HEK293 (cell line): ENCODE results near the gene FKBP8.

Experiments used
- CTCF ChIA-PET: fragments of 350-600 bp; formaldehyde crosslinking; extraction: SDS; loops from one replicate; lab custom pipeline; 2021; ENCODE audit warnings: antibody characterized with exemption; lab: Yijun Ruan, JAX
- POLR2A ChIA-PET: fragments of 300-600 bp; formaldehyde crosslinking; extraction: SDS; loops from one replicate; lab custom pipeline; 2020; ENCODE audit warnings: antibody characterized with exemption, inconsistent platforms; lab: Yijun Ruan, JAX
- H3K27ac ChIP-seq: fragments of 200-500 bp; sonication (Bioruptor generic); 2 replicates; pipeline ENCODE4 v1.5.1; 2014; ENCODE audit warnings: low read depth, low read length, control low read depth, inconsistent platforms; ENCODE audit errors: extremely low read depth
- H3K36me3 ChIP-seq, 2 experiments: fragments of 200-500 bp in 1 of 2; sonication (Bioruptor generic) in 1 of 2; 1 replicate in 1 of 2; 2 replicates in 1 of 2; pipeline ENCODE4 v1.5.1; 2014 to 2017; ENCODE audit warnings: inconsistent platforms in 2 of 2, low read length in 2 of 2; ENCODE audit not compliant: control insufficient read depth in 2 of 2, insufficient read depth in 1 of 2
- H3K4me1 ChIP-seq: fragments of 200-500 bp; sonication (Bioruptor generic); 2 replicates; pipeline ENCODE4 v1.5.1; 2014; ENCODE audit warnings: mild to moderate bottlenecking, low read length, inconsistent platforms; ENCODE audit not compliant: control insufficient read depth, insufficient read depth
- H3K4me3 ChIP-seq: 2 replicates; pipeline ENCODE4 v1.5.1; 2011; ENCODE audit warnings: low read depth, mild to moderate bottlenecking, control low read depth, low read length, moderate library complexity
- H3K9me3 ChIP-seq: fragments of 200-500 bp; sonication (Bioruptor generic); 2 replicates; pipeline ENCODE4 v1.5.1; 2014; ENCODE audit warnings: low read depth, low read length, inconsistent platforms; ENCODE audit not compliant: control insufficient read depth, insufficient read depth
- BCL11B ChIP-seq: fragments of 450-650 bp; formaldehyde crosslinking; IDR thresholded peaks from 2 replicates; pipeline ENCODE4 v1.5.1; 2016; ENCODE audit warnings: low read depth, missing biosample characterization, missing genetic modification characterization
- HIC1 ChIP-seq: fragments of 450-650 bp; formaldehyde crosslinking; IDR thresholded peaks from 2 replicates; pipeline ENCODE4 v1.5.1; 2016; ENCODE audit warnings: missing biosample characterization, missing genetic modification characterization
- KLF17 ChIP-seq: fragments of 450-650 bp; formaldehyde crosslinking; IDR thresholded peaks from 2 replicates; pipeline ENCODE4 v1.5.1; 2016; ENCODE audit warnings: missing biosample characterization, missing genetic modification characterization
- KLF9 ChIP-seq: fragments of 450-650 bp; formaldehyde crosslinking; IDR thresholded peaks from 2 replicates; pipeline ENCODE4 v1.5.1; 2016; ENCODE audit warnings: missing biosample characterization, missing genetic modification characterization, low read depth
- MEIS1 ChIP-seq: sonication (generic); formaldehyde crosslinking; IDR thresholded peaks from 2 replicates; pipeline ENCODE4 v1.8.1; 2022; ENCODE audit warnings: missing genetic modification reagents, mild to moderate bottlenecking, borderline replicate concordance
- PRDM10 ChIP-seq: fragments of 450-650 bp; formaldehyde crosslinking; IDR thresholded peaks from 2 replicates; pipeline ENCODE4 v1.5.1; 2016; ENCODE audit warnings: missing biosample characterization, missing genetic modification characterization
- ZBTB44 ChIP-seq: fragments of 450-650 bp; IDR thresholded peaks from 2 replicates; pipeline ENCODE4 v1.5.1; 2018; ENCODE audit warnings: missing biosample characterization, mild to moderate bottlenecking, missing genetic modification characterization
- ZNF133 ChIP-seq: fragments of 450-650 bp; formaldehyde crosslinking; IDR thresholded peaks from 2 replicates; pipeline ENCODE4 v1.5.1; 2016; ENCODE audit warnings: missing biosample characterization, missing genetic modification characterization
- ZNF155 ChIP-seq: fragments of 450-650 bp; formaldehyde crosslinking; IDR thresholded peaks from 2 replicates; pipeline ENCODE4 v1.5.1; 2016; ENCODE audit warnings: missing biosample characterization, missing genetic modification characterization
- ZNF16 ChIP-seq: fragments of 450-650 bp; formaldehyde crosslinking; IDR thresholded peaks from 2 replicates; pipeline ENCODE4 v1.5.1; 2016; ENCODE audit warnings: low read depth, missing biosample characterization, missing genetic modification characterization
- ZNF169 ChIP-seq: fragments of 450-650 bp; formaldehyde crosslinking; IDR thresholded peaks from 2 replicates; pipeline ENCODE4 v1.5.1; 2016; ENCODE audit warnings: missing biosample characterization, missing genetic modification characterization
- ZNF19 ChIP-seq: fragments of 450-650 bp; formaldehyde crosslinking; IDR thresholded peaks from 2 replicates; pipeline ENCODE4; 2016; ENCODE audit warnings: missing biosample characterization, missing genetic modification characterization, low read depth
- ZNF214 ChIP-seq: fragments of 450-650 bp; formaldehyde crosslinking; IDR thresholded peaks from 2 replicates; pipeline ENCODE4 v1.5.1; 2017; ENCODE audit warnings: missing biosample characterization, mild to moderate bottlenecking, missing genetic modification characterization, borderline replicate concordance
- ZNF266 ChIP-seq: fragments of 450-650 bp; formaldehyde crosslinking; IDR thresholded peaks from 2 replicates; pipeline ENCODE4 v1.5.1; 2016; ENCODE audit warnings: missing biosample characterization, missing genetic modification characterization, low read depth
- ZNF362 ChIP-seq: fragments of 450-650 bp; formaldehyde crosslinking; IDR thresholded peaks from 2 replicates; pipeline ENCODE4 v1.5.1; 2016; ENCODE audit warnings: missing biosample characterization, missing genetic modification characterization
- ZNF600 ChIP-seq: fragments of 450-650 bp; formaldehyde crosslinking; IDR thresholded peaks from 2 replicates; pipeline ENCODE4 v1.5.1; 2016; ENCODE audit warnings: missing biosample characterization, missing genetic modification characterization
- ZNF654 ChIP-seq: fragments of 450-650 bp; formaldehyde crosslinking; IDR thresholded peaks from 2 replicates; pipeline ENCODE4 v1.5.1; 2016; ENCODE audit warnings: low read depth, missing biosample characterization, missing genetic modification characterization
- ZNF670 ChIP-seq: fragments of 450-650 bp; formaldehyde crosslinking; IDR thresholded peaks from 2 replicates; pipeline ENCODE4 v1.5.1; 2016; ENCODE audit warnings: missing biosample characterization, missing genetic modification characterization, low read depth
- ZXDB ChIP-seq: fragments of 450-650 bp; formaldehyde crosslinking; IDR thresholded peaks from 2 replicates; pipeline ENCODE4 v1.5.1; 2016; ENCODE audit warnings: missing biosample characterization, missing genetic modification characterization

The FKBP8 gene

GRCh38 chr19:18494267-18494607, 49.1 kb downstream of the FKBP8 start:
- ChIA-PET CTCF (interaction anchor here (1.6 kb wide), 1 partner anchor 32 kb away, joined by 3 read pairs; no protein-coding TSS in a partner anchor), POLR2A (interaction anchor here (0.6 to 1.3 kb wide), 2 partner anchors 27 to 80 kb away, joined by 4 to 8 read pairs; partner anchors contain the start of gene ELL)
- no peaks in the 10 kb centered on the region for H3K36me3 ChIP-seq
- no peak overlapping the region for H3K4me3 ChIP-seq
- peaks cover 10% of the 10 kb centered on the region for H3K4me1 ChIP-seq
- H3K27ac ChIP-seq = no peak overlapping the region
- TF ChIP-seq ZNF16 (tag by site-specific recombination) = no peak
- 0 out of 2 replicates have a peak, but pooled peaks have one; percentile 16 for TF ChIP-seq PRDM10 (tag by site-specific recombination)
- no peak for TF ChIP-seq ZNF133 (tag by site-specific recombination)
- TF ChIP-seq KLF9 (tag by site-specific recombination) = no peak
- TF ChIP-seq BCL11B (tag by site-specific recombination) = no peak
- no peak for TF ChIP-seq ZNF214 (tag by site-specific recombination)
- no peak for TF ChIP-seq ZBTB44 (tag by site-specific recombination)
- no peak for TF ChIP-seq ZNF19 (tag by site-specific recombination)
- TF ChIP-seq ZNF600 = 0 out of 2 replicates have a peak, but pooled peaks have one; percentile 18
- no peak for TF ChIP-seq HIC1 (tag by site-specific recombination)
- TF ChIP-seq ZNF266 (tag by site-specific recombination) = no peak
- H3K9me3 ChIP-seq = no peaks in the 10 kb centered on the region

GRCh38 chr19:18493440-18494266, 49.7 kb downstream of the FKBP8 start:
- Histone ChIP-seq H3K4me3 (no peak overlapping the region), H3K27ac (no peak overlapping the region), H3K9me3 (no peaks in the 10 kb centered on the region), H3K36me3 (no peaks in the 10 kb centered on the region), H3K4me1 (peaks cover 10% of the 10 kb centered on the region)
- no peak for TF ChIP-seq ZNF362
- no peak for TF ChIP-seq ZNF670 (tag by site-specific recombination)
- no peak for TF ChIP-seq KLF17 (tag by site-specific recombination)
- TF ChIP-seq ZNF155 = no peak
- TF ChIP-seq MEIS1 (CRISPR knock-in tag) = no peak
- no peak for TF ChIP-seq ZNF654 (tag by site-specific recombination)
- no peak for TF ChIP-seq ZNF169 (tag by site-specific recombination)
- no peak for TF ChIP-seq ZXDB (tag by site-specific recombination)
- no peak for TF ChIP-seq ZNF16 (tag by site-specific recombination)
- CTCF ChIA-PET = interaction anchor here (1.4 kb wide), 1 partner anchor 24 kb away, joined by 5 read pairs; no protein-coding TSS in a partner anchor
- POLR2A ChIA-PET = interaction anchor here (0.6 to 1.3 kb wide), 2 partner anchors 28 to 80 kb away, joined by 4 to 8 read pairs; partner anchors contain the start of gene ELL
